Psoas muscle (tissue), 7 donors: ENCODE results near the gene B4GAT1. TPM values are rescaled to one million over a fixed set of nuclear protein-coding genes. Genes with fewer than 3 reads are reported as not detected.

ENCODE experiments used
- polyA plus RNA-seq, 3 donors: library from polyadenylated mRNA; stranded (reverse); fragments of 200-250 nt; gene quantifications; one replicate each; pipeline ENCODE4 v1.2.3, GENCODE V29; 2013
- total RNA-seq, 4 donors: library from RNA; stranded (reverse); fragmentation: NEBNext Ultra II Directional in 2 of 4; extraction: Animal tissue kit (Norgen Biotek cat#: 25700) in 2 of 4; gene quantifications; one replicate each; pipeline versions ENCODE4 v1.2.1 to v1.2.4, GENCODE V29; 2021 to 2023
- donor health status: healthy with polysubstance abuse.
- donor health status: DM: no; HTN: no; CAD: no; lungs with moderate emphysema.
- donor health status: Bipolar disorder and iron deficiency.
- donor health status: healthy.
- donor health status: DM: no; HTN: no; CAD: no.
- donor health status: DM: no; HTN: no; CAD: no.
- donor health status: DM: yes; HTN: yes; CAD: no.

Gene B4GAT1
- total and polyA plus RNA-seq, 7 donors, result 12.6 to 50.3 (median 19.4) TPM

Other genes starting within 250 kb of the B4GAT1 start
- gene KLC2, start 89.9 kb downstream of the B4GAT1 start, total RNA-seq, result 10 to 100 TPM; 39.3 to 62.5 (median 54.4) TPM
- gene KLC2, start 89.9 kb downstream of the B4GAT1 start, polyA plus RNA-seq, result 100 to 1,000 TPM in 1 of 3 donors, 10 to 100 TPM in 2; 30.4 to 124 (median 41.5) TPM
- gene RAB1B, start 79.0 kb downstream of the B4GAT1 start, total RNA-seq, result 100 to 1,000 TPM; 120 to 146 (median 129) TPM
- gene RAB1B, start 79.0 kb downstream of the B4GAT1 start, polyA plus RNA-seq, result 100 to 1,000 TPM; 121 to 163 (median 130) TPM
- gene CNIH2, start 69.5 kb downstream of the B4GAT1 start, total RNA-seq, result not detected
- under 1 TPM in 1 of 3 donors, not detected in 2; 0.05 TPM for gene CNIH2, start 69.5 kb downstream of the B4GAT1 start, polyA plus RNA-seq
- 10 to 100 TPM; 70.1 to 90.4 (median 78.6) TPM for gene YIF1A, start 58.5 kb downstream of the B4GAT1 start, total RNA-seq
- 100 to 1,000 TPM in 1 of 3 donors, 10 to 100 TPM in 2; 87.4 to 161 (median 96.1) TPM for gene YIF1A, start 58.5 kb downstream of the B4GAT1 start, polyA plus RNA-seq
- not detected for gene TMEM151A, start 55.7 kb downstream of the B4GAT1 start, total RNA-seq
- gene TMEM151A, start 55.7 kb downstream of the B4GAT1 start, polyA plus RNA-seq, result under 1 TPM in 2 of 3 donors, not detected in 1; 0.04 to 0.05 TPM
- 10 to 100 TPM in 1 of 4 donors, 1 to 10 TPM in 3; 7.3 to 10.7 (median 9.1) TPM for gene CD248, start 30.6 kb downstream of the B4GAT1 start, total RNA-seq
- 1 to 10 TPM; 2.9 to 8.9 (median 5.5) TPM for gene CD248, start 30.6 kb downstream of the B4GAT1 start, polyA plus RNA-seq
- gene RIN1, start 11.2 kb downstream of the B4GAT1 start, total RNA-seq, result 1 to 10 TPM; 3.9 to 6.9 (median 6.1) TPM
- gene RIN1, start 11.2 kb downstream of the B4GAT1 start, polyA plus RNA-seq, result 10 to 100 TPM in 1 of 3 donors, 1 to 10 TPM in 2; 1.2 to 38.0 (median 2.0) TPM
- 10 to 100 TPM; 12.6 to 33.8 (median 19.9) TPM for gene BRMS1, start 2.5 kb downstream of the B4GAT1 start, total RNA-seq
- 100 to 1,000 TPM in 1 of 3 donors, 10 to 100 TPM in 2; 55.9 to 152 (median 91.3) TPM for gene BRMS1, start 2.5 kb downstream of the B4GAT1 start, polyA plus RNA-seq
- gene SLC29A2, start 24.1 kb upstream of the B4GAT1 start, total RNA-seq, result 10 to 100 TPM; 14.9 to 94.1 (median 51.0) TPM
- gene SLC29A2, start 24.1 kb upstream of the B4GAT1 start, polyA plus RNA-seq, result 10 to 100 TPM; 14.9 to 84.5 (median 69.5) TPM
- gene NPAS4, start 73.4 kb upstream of the B4GAT1 start, total RNA-seq, result not detected
- gene NPAS4, start 73.4 kb upstream of the B4GAT1 start, polyA plus RNA-seq, result under 1 TPM in 1 of 3 donors, not detected in 2; 0.05 TPM
- gene MRPL11, start 91.2 kb upstream of the B4GAT1 start, total RNA-seq, result 10 to 100 TPM; 37.0 to 57.4 (median 48.7) TPM
- gene MRPL11, start 91.2 kb upstream of the B4GAT1 start, polyA plus RNA-seq, result 10 to 100 TPM; 60.4 to 60.9 (median 60.7) TPM
- gene PELI3, start 119.3 kb upstream of the B4GAT1 start, total RNA-seq, result 10 to 100 TPM in 2 of 4 donors, 1 to 10 TPM in 2; 5.3 to 22.5 (median 11.4) TPM
- gene PELI3, start 119.3 kb upstream of the B4GAT1 start, polyA plus RNA-seq, result 10 to 100 TPM in 2 of 3 donors, 1 to 10 TPM in 1; 3.1 to 46.8 (median 14.4) TPM
- gene DPP3, start 132.8 kb upstream of the B4GAT1 start, total RNA-seq, result 10 to 100 TPM; 24.0 to 44.4 (median 29.8) TPM
- gene DPP3, start 132.8 kb upstream of the B4GAT1 start, polyA plus RNA-seq, result 10 to 100 TPM; 30.7 to 58.7 (median 57.9) TPM
- 10 to 100 TPM in 3 of 4 donors, 1 to 10 TPM in 1; 8.4 to 15.3 (median 12.1) TPM for gene BBS1, start 163.0 kb upstream of the B4GAT1 start, total RNA-seq
- 10 to 100 TPM in 1 of 3 donors, 1 to 10 TPM in 2; 4.4 to 13.8 (median 5.0) TPM for gene BBS1, start 163.0 kb upstream of the B4GAT1 start, polyA plus RNA-seq
- gene ZDHHC24, start 198.4 kb upstream of the B4GAT1 start, total RNA-seq, result 1 to 10 TPM; 3.9 to 6.5 (median 5.2) TPM
- 1 to 10 TPM; 5.4 to 7.6 (median 5.5) TPM for gene ZDHHC24, start 198.4 kb upstream of the B4GAT1 start, polyA plus RNA-seq
- 100 to 1,000 TPM in 1 of 4 donors, 10 to 100 TPM in 2, 1 to 10 TPM in 1; 2.9 to 254 (median 78.4) TPM for gene ACTN3, start 199.3 kb upstream of the B4GAT1 start, total RNA-seq
- gene ACTN3, start 199.3 kb upstream of the B4GAT1 start, polyA plus RNA-seq, result 100 to 1,000 TPM in 1 of 3 donors, 10 to 100 TPM in 1, 1 to 10 TPM in 1; 8.7 to 531 (median 15.1) TPM
- gene CTSF, start 221.0 kb upstream of the B4GAT1 start, total RNA-seq, result 10 to 100 TPM; 31.5 to 79.0 (median 50.3) TPM
- gene CTSF, start 221.0 kb upstream of the B4GAT1 start, polyA plus RNA-seq, result 10 to 100 TPM; 16.5 to 33.0 (median 31.5) TPM
- under 1 TPM in 3 of 4 donors, not detected in 1; 0.36 to 0.46 (median 0.36) TPM for gene CCDC87, start 245.4 kb upstream of the B4GAT1 start, total RNA-seq
- 1 to 10 TPM in 1 of 3 donors, under 1 TPM in 2; 0.06 to 1.1 (median 0.20) TPM for gene CCDC87, start 245.4 kb upstream of the B4GAT1 start, polyA plus RNA-seq
- gene CCS, start 245.6 kb upstream of the B4GAT1 start, total RNA-seq, result 10 to 100 TPM; 10.5 to 17.0 (median 14.8) TPM
- 10 to 100 TPM; 15.2 to 22.9 (median 15.7) TPM for gene CCS, start 245.6 kb upstream of the B4GAT1 start, polyA plus RNA-seq